T-helper 17 cell (primary cell): Measurements from ENCODE around the gene TMEM130. TPM values are rescaled to one million over a fixed set of nuclear protein-coding genes. Genes with fewer than 3 reads are reported as not detected.

Source experiments
- ATAC-seq: fragments of 150-1000 bp; cut with Tn5 transposase; 2 replicates; pipeline ENCODE4 v1.10.0; 2021; ENCODE audit warnings: mild to moderate bottlenecking, moderate library complexity
- DNase-seq, 3 donors: peaks; one replicate each; pipeline versions ENCODE4 v3.0.0 to v3.0.0-alpha.2; 2020 to 2021
- H3K9me3 ChIP-seq: one replicate; pipeline ENCODE4 v1.7.0; 2013; ENCODE audit warnings: low read length, mild to moderate bottlenecking; ENCODE audit not compliant: control insufficient read depth, poor library complexity, severe bottlenecking
- H3K27ac Mint-ChIP-seq: one replicate; pipeline ENCODE4 v1.8.0; 2022; ENCODE audit warnings: mild to moderate bottlenecking, moderate library complexity, mixed read lengths
- H3K27me3 Mint-ChIP-seq: one replicate; pipeline ENCODE4 v1.8.0; 2022; ENCODE audit warnings: mixed read lengths
- H3K36me3 Mint-ChIP-seq: one replicate; pipeline ENCODE4 v1.8.0; 2022; ENCODE audit warnings: low read depth, mixed read lengths
- H3K4me1 Mint-ChIP-seq: one replicate; pipeline ENCODE4 v1.8.0; 2022; ENCODE audit warnings: mild to moderate bottlenecking, mixed read lengths
- H3K4me3 Mint-ChIP-seq: one replicate; pipeline ENCODE4 v1.8.0; 2022; ENCODE audit warnings: mild to moderate bottlenecking, moderate library complexity, mixed read lengths
- total RNA-seq, 4 donors: library from RNA in 2 of 4; stranded (reverse) in 2 of 4; gene quantifications; one replicate each; pipeline ENCODE4 v1.2.3 and lab custom pipeline; 2022 to 2026

The TMEM130 gene
- total RNA-seq, 2 donors from 2014 or later = 0.22 TPM; not detected in 1

DNA sequence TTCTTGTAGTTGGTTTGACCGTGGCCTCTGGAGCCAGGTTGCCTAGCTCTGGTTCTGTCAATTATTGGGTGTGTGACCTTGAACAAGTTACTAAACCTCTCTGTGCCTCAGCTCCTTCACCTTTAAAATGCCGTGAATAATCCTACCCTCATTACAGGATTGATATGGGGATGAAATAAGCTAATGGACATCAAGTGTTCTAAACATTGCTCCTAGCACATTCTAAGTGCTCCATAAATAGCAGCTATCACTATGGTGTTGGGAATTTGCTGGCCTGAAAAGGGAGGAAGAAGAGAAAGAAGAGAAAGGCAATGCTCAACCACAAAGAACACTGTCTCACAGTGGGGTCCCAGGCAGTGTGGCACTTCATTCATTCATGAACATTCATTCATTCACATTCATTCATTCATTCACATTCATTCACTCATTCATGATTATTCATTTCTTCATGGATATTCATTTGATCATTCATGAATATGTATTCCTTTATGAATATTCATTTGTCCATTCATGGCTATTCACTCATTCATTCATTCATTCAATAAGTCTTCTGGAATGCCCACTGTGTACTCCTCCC is 38.8 kb downstream of the TMEM130 start:
- Mint-ChIP-seq H3K36me3 (no peaks in the 10 kb centered on the region), H3K27me3 (peaks cover 40% of the 10 kb centered on the region), H3K4me1 (no peaks in the 10 kb centered on the region), H3K4me3 (no peak overlapping the region), H3K27ac (no peak overlapping the region)
- no peaks in the 10 kb centered on the region for H3K9me3 ChIP-seq
- ATAC-seq (no peak), DNase-seq (no peak)

DNA sequence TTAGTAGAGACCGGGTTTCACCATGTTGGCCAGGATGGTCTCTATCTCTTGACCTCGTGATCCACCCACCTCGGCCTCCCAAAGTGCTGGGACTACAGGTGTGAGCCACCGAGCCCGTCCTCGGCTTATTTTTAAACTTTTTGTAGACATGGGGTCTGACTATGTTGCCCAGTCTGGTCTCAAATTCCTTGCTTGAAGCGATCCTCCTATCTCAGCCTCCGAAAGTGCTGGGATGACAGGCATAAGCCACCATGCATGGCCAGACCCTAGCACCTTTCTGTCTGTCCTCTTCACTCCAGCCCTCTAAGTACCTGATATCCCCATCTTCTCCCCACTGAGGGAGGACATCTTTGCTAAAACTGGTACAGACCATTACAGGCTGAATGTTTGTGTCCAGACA is 41.4 kb downstream of the TMEM130 start:
- Mint-ChIP-seq H3K4me3 (no peak overlapping the region), H3K27ac (no peak overlapping the region), H3K36me3 (peaks cover 2% of the 10 kb centered on the region), H3K27me3 (peaks cover 23% of the 10 kb centered on the region), H3K4me1 (no peaks in the 10 kb centered on the region)
- DNase-seq (no peak), ATAC-seq (no peak)
- H3K9me3 ChIP-seq = no peaks in the 10 kb centered on the region

DNA sequence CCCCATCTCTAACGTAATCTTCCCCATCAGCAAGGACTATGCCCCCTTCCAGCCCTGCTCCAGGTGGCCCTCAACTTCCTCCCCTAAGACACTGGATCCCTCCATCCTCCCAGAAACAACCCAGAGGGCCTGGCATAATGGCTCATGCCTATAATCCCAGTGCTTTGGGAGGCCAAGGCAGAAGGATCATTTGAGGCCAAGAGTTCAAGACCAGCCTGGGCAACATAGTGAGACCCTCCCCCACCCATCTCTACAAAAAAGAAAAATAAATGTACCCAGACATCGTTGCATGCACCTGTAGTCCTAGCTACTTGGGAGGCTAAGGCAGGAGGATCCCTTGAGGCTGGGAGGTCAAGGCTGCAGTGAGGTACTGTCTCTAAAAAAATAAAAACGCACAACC is 42.6 kb downstream of the TMEM130 start:
- Mint-ChIP-seq H3K4me3 (no peak overlapping the region), H3K27ac (no peak overlapping the region), H3K36me3 (peaks cover 2% of the 10 kb centered on the region), H3K4me1 (no peaks in the 10 kb centered on the region), H3K27me3 (peaks cover 18% of the 10 kb centered on the region)
- H3K9me3 ChIP-seq = no peaks in the 10 kb centered on the region
- DNase-seq (no peak), ATAC-seq (no peak)

DNA sequence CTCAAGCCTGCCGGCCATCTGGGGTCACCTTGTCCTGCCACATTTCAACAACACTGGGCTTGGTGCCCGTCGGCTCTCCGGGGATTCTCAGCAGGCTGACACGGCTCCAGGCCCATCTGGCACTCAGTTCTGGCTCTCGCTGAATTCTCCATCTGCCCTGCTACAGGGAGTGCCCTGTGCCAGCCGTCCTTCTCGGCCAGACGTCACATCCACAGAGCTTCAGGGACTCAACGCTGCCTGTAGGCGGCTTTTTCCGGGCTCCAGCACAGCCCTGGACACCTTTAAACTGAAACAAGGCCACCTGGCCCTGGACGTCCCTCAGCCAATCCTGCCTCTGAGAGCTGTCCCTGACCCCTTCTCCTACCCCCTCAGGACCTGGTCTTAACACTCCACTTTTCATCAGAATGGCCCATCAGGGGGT is 43.0 kb downstream of the TMEM130 start:
- no peaks in the 10 kb centered on the region for H3K9me3 ChIP-seq
- ATAC-seq (no peak), DNase-seq (no peak)
- Mint-ChIP-seq H3K27me3 (peaks cover 18% of the 10 kb centered on the region), H3K4me3 (no peak overlapping the region), H3K4me1 (no peaks in the 10 kb centered on the region), H3K36me3 (peaks cover 2% of the 10 kb centered on the region), H3K27ac (no peak overlapping the region)

DNA sequence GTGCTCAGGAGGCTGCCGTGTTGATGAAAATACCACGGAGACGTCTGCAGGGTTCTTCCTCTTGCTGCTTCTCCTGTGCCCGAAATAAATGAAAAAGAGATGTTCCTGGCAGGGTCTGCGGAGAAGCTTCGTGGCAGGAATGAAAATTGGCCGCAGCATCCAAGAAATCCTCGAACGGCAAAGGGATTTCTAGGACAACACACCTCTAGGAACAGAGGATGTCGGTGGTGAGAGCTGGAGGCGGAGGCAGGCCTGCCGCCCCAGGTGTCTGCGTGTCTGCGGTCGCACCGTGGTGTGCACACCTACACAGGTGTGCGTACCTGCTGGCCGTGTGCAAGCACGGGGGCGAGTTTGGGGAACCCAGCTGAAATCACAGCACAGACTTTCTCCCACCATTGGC is 43.4 kb downstream of the TMEM130 start:
- H3K9me3 ChIP-seq = no peaks in the 10 kb centered on the region
- ATAC-seq (no peak), DNase-seq (no peak)
- Mint-ChIP-seq H3K27ac (no peak overlapping the region), H3K27me3 (peaks cover 18% of the 10 kb centered on the region), H3K4me1 (no peaks in the 10 kb centered on the region), H3K4me3 (no peak overlapping the region), H3K36me3 (peaks cover 2% of the 10 kb centered on the region)

DNA sequence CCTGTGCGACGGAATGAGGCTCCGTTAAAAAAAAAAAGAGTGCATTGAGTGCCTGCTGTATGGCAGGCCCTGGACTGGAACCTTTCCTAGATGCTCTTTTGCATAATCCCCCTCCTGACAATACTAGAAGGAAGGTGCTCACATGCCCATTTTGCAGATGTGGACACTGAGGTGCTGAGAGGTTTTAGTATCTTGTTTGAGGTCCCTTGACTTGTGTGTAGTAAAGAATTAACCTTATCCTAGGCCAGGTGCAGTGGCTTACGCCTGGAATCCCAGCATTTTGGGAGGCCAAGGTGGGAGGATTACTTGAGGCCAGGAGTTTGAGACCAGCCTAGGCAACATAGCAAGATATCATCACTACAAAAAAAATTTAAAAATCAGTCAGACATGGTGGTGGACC is 46.6 kb downstream of the TMEM130 start:
- peaks cover 18% of the 10 kb centered on the region for H3K27me3 Mint-ChIP-seq
- H3K36me3 Mint-ChIP-seq = peaks cover 4% of the 10 kb centered on the region
- H3K9me3 ChIP-seq = no peaks in the 10 kb centered on the region
- DNase-seq (no peak), ATAC-seq (no peak)
- H3K4me3 Mint-ChIP-seq = no peak overlapping the region
- H3K4me1 Mint-ChIP-seq = peaks cover 2% of the 10 kb centered on the region
- H3K27ac Mint-ChIP-seq = no peak overlapping the region

DNA sequence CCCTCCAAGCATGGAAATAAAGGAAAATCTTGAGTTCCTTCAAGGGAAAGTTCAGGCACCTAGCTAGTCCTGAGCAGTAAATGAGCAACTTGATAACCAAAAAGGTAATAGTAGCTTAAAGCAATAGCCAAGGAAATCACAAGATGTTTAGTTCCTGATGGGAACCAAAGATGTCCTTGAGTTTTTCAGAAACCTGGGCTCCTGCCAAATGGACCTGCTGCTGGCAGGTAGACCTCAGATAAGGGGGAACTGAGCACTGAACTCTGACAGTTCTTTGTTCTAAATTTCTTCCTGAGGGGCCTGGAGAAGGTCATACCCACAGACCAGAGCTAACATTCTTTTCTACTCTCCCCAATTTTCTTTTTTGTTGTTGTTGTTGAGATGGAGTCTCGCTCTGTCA is 48.5 kb downstream of the TMEM130 start:
- Mint-ChIP-seq H3K4me1 (peaks cover 2% of the 10 kb centered on the region), H3K27ac (no peak overlapping the region), H3K36me3 (peaks cover 4% of the 10 kb centered on the region), H3K4me3 (no peak overlapping the region), H3K27me3 (peaks cover 7% of the 10 kb centered on the region)
- DNase-seq (no peak), ATAC-seq (no peak)
- H3K9me3 ChIP-seq = no peaks in the 10 kb centered on the region

DNA sequence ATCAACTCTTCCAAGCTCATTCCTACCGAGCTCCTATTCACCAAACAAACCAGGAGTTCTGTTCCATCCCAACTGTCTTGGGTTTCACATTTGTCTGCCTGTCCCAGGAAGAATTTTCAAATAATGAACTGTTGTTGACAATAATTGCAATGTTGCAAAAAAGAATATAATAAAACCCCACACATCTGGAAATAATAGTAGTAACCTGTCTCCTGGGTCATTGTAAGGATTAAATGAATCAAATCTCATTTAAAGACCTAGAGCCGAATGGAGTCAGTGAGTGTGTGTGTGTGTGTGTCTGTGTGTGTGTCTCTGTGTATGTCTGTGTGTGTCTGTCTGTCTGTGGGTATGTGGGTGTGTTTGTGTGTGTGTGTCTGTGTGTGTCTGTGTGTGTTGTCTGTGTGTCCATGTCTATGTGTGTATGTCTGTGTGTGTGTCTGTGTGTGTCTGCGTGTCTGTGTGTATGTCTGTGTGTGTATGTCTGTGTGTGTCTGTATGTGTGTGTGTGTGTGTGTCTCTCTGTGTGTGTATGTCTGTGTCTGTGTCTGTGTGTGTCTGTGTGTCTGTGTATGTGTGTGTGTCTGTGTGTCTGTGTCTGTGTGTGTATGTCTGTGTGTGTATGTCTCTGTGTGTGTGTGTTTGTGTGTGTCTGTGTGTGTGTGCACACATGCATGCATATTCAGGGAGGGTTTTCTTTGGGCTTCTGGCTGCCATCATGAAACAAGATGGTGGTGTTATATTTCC is 52.7 kb downstream of the TMEM130 start:
- DNase-seq (no peak), ATAC-seq (no peak)
- peaks cover 7% of the 10 kb centered on the region for H3K27me3 Mint-ChIP-seq
- H3K9me3 ChIP-seq = no peaks in the 10 kb centered on the region
- H3K36me3 Mint-ChIP-seq = peaks cover 2% of the 10 kb centered on the region
- no peak overlapping the region for H3K27ac Mint-ChIP-seq
- no peak overlapping the region for H3K4me3 Mint-ChIP-seq
- H3K4me1 Mint-ChIP-seq = peaks cover 2% of the 10 kb centered on the region

DNA sequence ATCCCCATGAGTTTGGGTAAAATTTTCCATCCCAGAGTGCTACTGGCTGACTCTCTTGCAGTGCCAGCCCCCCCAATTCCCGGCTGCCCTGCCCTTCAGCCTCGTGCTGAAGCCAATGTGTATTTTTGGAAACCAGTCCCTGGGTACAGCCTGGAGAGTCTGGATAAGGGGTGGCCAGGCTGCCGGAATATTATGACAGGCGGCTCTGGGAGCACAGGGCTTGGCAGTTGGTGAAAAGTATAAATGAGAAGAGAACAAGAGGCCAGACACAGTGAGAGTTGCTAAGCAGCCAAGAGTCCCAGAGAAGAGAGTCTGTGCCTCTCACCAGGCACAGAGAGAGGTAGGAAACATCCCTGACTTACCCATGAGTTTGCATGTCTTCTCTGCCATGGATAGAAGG is 53.6 kb downstream of the TMEM130 start:
- DNase-seq (no peak), ATAC-seq (no peak)
- peaks cover 2% of the 10 kb centered on the region for H3K36me3 Mint-ChIP-seq
- no peak overlapping the region for H3K27ac Mint-ChIP-seq
- H3K27me3 Mint-ChIP-seq = peaks cover 7% of the 10 kb centered on the region
- H3K4me1 Mint-ChIP-seq = peaks cover 2% of the 10 kb centered on the region
- no peak overlapping the region for H3K4me3 Mint-ChIP-seq
- H3K9me3 ChIP-seq = no peaks in the 10 kb centered on the region

DNA sequence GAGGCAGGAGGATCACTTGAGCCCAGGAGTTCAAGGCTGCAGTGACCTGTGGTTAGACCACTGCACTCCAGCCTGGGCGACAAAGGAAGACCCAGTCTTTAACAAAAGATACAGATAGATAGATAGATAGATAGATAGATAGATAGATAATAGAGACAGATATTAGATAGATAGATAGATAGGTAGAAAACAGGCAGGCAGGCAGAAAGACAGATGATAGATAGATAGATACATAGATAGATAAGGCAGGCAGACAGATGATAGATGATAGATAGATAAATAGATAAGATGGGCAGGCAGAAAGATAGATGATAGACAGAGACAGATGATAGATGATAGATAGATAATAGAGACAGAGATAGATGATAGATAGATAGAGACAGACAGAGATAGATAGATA is 54.5 kb downstream of the TMEM130 start:
- DNase-seq (no peak), ATAC-seq (no peak)
- no peaks in the 10 kb centered on the region for H3K9me3 ChIP-seq
- no peaks in the 10 kb centered on the region for H3K27me3 Mint-ChIP-seq
- peaks cover 2% of the 10 kb centered on the region for H3K4me1 Mint-ChIP-seq
- H3K4me3 Mint-ChIP-seq = no peak overlapping the region
- peaks cover 2% of the 10 kb centered on the region for H3K36me3 Mint-ChIP-seq
- H3K27ac Mint-ChIP-seq = no peak overlapping the region

DNA sequence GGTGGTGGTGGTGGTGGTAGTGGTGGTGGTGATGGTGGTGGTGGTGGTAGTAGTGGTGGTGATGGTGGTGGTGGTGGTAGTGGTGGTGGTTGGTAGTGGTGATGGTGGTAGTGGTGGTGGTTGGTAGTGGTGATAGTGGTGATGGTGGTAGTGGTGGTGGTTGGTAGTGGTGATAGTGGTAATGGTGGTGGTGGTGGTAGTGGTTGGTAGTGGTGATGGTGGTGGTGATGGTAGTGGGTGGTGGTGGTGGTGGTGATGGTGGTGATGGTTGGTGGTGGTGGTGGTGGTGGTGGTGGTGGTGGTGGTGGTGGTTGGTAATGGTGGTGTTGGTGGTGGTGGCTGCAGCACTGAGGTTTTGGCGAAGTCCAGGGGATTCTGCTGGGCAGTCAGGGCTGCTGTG is 58.5 kb downstream of the TMEM130 start:
- Mint-ChIP-seq H3K27me3 (no peaks in the 10 kb centered on the region), H3K4me1 (no peaks in the 10 kb centered on the region), H3K27ac (no peak overlapping the region), H3K4me3 (no peak overlapping the region), H3K36me3 (no peaks in the 10 kb centered on the region)
- no peak for DNase-seq
- no peaks in the 10 kb centered on the region for H3K9me3 ChIP-seq
- no peak for ATAC-seq

DNA sequence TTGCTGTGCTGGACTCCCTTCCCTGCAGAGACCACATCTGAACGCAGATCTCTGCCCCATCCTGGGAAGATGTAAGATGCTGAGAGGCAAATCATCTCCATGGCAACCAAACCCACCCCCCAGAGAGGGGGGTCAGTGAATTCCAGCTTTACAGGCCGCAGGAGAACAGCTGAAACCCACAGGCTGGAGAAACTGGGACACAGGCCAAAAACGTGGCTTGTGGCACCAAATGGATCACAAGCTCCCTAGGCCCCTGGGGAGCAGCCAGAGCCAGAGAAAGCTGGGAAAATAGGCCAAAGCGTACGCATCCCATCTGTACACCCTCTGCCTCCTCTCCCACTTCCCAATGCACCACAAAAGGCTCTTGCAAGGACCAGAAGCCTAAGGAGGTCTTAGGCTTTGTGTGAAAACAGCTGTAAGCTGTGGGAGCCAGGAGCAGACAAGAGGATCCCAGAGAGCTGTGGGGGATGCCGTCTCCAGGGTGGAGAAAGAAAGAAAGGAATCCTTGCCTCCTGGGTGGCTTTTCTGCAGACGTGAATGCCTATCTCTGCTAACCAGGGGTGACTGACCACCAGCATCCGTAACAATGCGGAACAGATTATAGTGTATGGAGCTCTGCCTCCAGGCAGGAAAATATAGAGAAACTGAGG is 59.5 kb downstream of the TMEM130 start:
- Mint-ChIP-seq H3K36me3 (no peaks in the 10 kb centered on the region), H3K4me3 (no peak overlapping the region), H3K27me3 (no peaks in the 10 kb centered on the region), H3K4me1 (no peaks in the 10 kb centered on the region), H3K27ac (no peak overlapping the region)
- H3K9me3 ChIP-seq = no peaks in the 10 kb centered on the region
- ATAC-seq = no peak
- no peak for DNase-seq

DNA sequence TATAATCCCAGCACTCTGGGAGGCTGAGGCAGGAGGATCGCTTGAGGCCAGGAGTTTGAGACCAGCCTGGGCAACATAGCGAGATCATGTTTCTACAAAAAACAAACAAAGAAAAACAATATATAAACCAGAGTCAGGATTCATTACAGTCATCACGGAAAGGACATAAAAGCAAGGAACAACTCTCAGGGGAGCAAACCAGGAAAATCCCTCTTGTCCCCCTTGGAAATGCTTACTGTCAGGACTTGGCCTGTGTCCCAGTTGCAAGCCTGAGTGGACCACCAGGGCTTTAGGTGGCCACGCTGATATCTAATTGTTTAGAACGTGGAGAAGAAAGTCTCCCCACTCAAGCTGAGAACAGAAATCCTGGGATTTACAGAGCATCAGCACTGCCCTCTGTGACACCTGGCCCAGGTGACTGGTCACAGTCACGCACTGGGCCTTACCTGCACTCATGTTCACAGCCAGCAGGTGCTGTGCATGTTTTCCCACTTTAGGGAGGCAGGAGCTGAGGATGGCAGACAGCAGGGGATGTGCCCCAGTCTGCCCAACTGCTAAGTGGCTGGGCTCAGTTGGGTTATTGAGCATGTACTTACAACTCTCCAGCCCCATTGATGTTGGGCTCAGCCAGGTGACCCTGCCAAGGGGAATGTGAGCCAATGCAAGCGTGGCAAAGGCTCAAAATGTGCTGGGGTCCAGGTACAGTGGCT is 60.9 kb downstream of the TMEM130 start:
- DNase-seq (no peak), ATAC-seq (no peak)
- Mint-ChIP-seq H3K27me3 (no peaks in the 10 kb centered on the region), H3K4me3 (no peak overlapping the region), H3K4me1 (no peaks in the 10 kb centered on the region), H3K27ac (no peak overlapping the region), H3K36me3 (no peaks in the 10 kb centered on the region)
- H3K9me3 ChIP-seq = no peaks in the 10 kb centered on the region
